GM12892 (cell line): Measurements from ENCODE around the gene TAF11L2.
"Not testable (repeated sequence)": the region's sequence is repeated elsewhere in the genome, so short reads cannot be mapped to it uniquely, and the experiment has no call there.

Experiments
- POLR2A ChIP-seq: IDR thresholded peaks from 2 replicates; pipeline ENCODE4 v1.6.1; 2011; ENCODE audit warnings: low read depth, low read length, control low read depth
- POLR2AphosphoS5 ChIP-seq: IDR thresholded peaks from 2 replicates; pipeline ENCODE4 v1.6.1; 2011; ENCODE audit warnings: low read depth, low read length, control low read depth
- TAF1 ChIP-seq: IDR thresholded peaks from 2 replicates; pipeline ENCODE4 v1.6.1; 2011; ENCODE audit warnings: low read depth, mild to moderate bottlenecking, control low read depth, low read length, borderline replicate concordance

- TF ChIP-seq POLR2A, POLR2AphosphoS5, TAF1: not testable (repeated sequence)
These were observed 6.8 kb upstream of the TAF11L2 start for GRCh38 chr5:17491257-17491656.
